ENCODE results near the gene RYR2.

Gene RYR2

GRCh38 chr1:237032029-237032428, 10.0 kb upstream of the RYR2 start:
- no peak for DNase-seq (ENCODE audit: low read depth)

GRCh38 chr1:237033061-237033460, 8.9 kb upstream of the RYR2 start:
- no peak for DNase-seq (ENCODE audit: low read depth)

GRCh38 chr1:237033804-237034203, 8.2 kb upstream of the RYR2 start:
- DNase-seq (ENCODE audit: low read depth), result no peak

- no peak for DNase-seq (ENCODE audit: low read depth)
Measured at GRCh38 chr1:237035759-237036158, 6.2 kb upstream of the RYR2 start.

- no peak for DNase-seq (ENCODE audit: low read depth)
Measured at GRCh38 chr1:237038211-237038610, 3.8 kb upstream of the RYR2 start.

- no peak for DNase-seq (ENCODE audit: low read depth)
Measured at GRCh38 chr1:237040823-237041222, 1.2 kb upstream of the RYR2 start.

- DNase-seq (ENCODE audit: low read depth), result no peak
Measured at GRCh38 chr1:237041461-237041794, 556 bp upstream of the RYR2 start.

GRCh38 chr1:237042526-237042891, 525 bp downstream of the RYR2 start:
- DNase-seq (ENCODE audit: low read depth), result no peak

- DNase-seq (ENCODE audit: low read depth), result no peak
Measured at GRCh38 chr1:237042892-237043576, 1.1 kb downstream of the RYR2 start.

- no peak for DNase-seq (ENCODE audit: low read depth)
Measured at GRCh38 chr1:237043846-237044636, 2.1 kb downstream of the RYR2 start.

GRCh38 chr1:237045278-237046016, 3.5 kb downstream of the RYR2 start:
- no peak for DNase-seq (ENCODE audit: low read depth)

- no peak for DNase-seq (ENCODE audit: low read depth)
Measured at GRCh38 chr1:237048803-237049202, 6.8 kb downstream of the RYR2 start.

- no peak for DNase-seq (ENCODE audit: low read depth)
Measured at GRCh38 chr1:237050185-237050584, 8.2 kb downstream of the RYR2 start.

- DNase-seq (ENCODE audit: low read depth), result no peak
Measured at GRCh38 chr1:237050915-237051314, 8.9 kb downstream of the RYR2 start.

- no peak for DNase-seq (ENCODE audit: low read depth)
Measured at GRCh38 chr1:237054313-237054712, 12.3 kb downstream of the RYR2 start.

GRCh38 chr1:237058470-237058869, 16.5 kb downstream of the RYR2 start:
- no peak for DNase-seq (ENCODE audit: low read depth)

GRCh38 chr1:237059244-237059643, 17.3 kb downstream of the RYR2 start:
- DNase-seq (ENCODE audit: low read depth), result no peak

- DNase-seq (ENCODE audit: low read depth), result no peak
Measured at GRCh38 chr1:237062976-237063375, 21.0 kb downstream of the RYR2 start.

GRCh38 chr1:237065903-237066302, 23.9 kb downstream of the RYR2 start:
- no peak for DNase-seq (ENCODE audit: low read depth)

- no peak for DNase-seq (ENCODE audit: low read depth)
Measured at GRCh38 chr1:237070519-237070918, 28.5 kb downstream of the RYR2 start.

GRCh38 chr1:237071641-237072420, 29.8 kb downstream of the RYR2 start:
- DNase-seq (ENCODE audit: low read depth), result no peak

GRCh38 chr1:237074371-237075117, 32.6 kb downstream of the RYR2 start:
- DNase-seq (ENCODE audit: low read depth), result no peak
